Activated gamma-delta T cell (primary cell): ENCODE data around the gene ACOX1.
"Not testable (repeated sequence)": the region's sequence is repeated elsewhere in the genome, so short reads cannot be mapped to it uniquely, and the experiment has no call there.

Experiments
- DNase-seq: peaks from one replicate; lab custom pipeline; 2025; lab: John Stamatoyannopoulos, UW

ACOX1 gene

DNA sequence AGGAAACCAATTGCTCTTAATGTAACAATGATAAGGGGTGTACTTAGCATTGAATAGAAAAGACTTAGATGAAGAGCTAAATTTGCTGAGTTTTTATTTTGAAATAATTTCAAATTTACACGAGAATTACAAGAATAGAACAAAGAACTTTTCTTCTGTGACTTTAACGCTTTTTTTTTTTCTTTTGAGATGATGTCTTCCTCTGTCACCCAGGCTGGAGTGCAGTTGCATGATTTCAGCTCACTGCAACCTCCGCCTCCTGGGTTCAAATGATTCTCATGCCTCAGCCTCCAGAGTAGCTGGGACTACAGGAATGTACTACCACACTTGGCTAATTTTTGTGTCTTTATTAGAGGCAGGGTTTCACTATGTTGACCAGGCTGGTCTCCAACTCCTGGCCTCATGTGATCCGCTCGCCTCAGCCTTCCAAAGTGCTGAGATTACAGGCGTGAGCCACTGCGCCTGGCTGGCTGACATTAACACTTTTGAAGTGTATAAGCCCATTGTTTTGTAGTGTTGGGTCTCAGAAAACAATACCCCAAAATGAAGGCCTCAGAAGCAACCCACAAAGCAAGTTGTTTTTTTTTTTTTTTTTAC, 2.2 kb upstream of the ACOX1 start:
- no peak for DNase-seq

GRCh38 chr17:75980188-75981018, 1.4 kb upstream of the ACOX1 start:
- DNase-seq, result no peak

DNA sequence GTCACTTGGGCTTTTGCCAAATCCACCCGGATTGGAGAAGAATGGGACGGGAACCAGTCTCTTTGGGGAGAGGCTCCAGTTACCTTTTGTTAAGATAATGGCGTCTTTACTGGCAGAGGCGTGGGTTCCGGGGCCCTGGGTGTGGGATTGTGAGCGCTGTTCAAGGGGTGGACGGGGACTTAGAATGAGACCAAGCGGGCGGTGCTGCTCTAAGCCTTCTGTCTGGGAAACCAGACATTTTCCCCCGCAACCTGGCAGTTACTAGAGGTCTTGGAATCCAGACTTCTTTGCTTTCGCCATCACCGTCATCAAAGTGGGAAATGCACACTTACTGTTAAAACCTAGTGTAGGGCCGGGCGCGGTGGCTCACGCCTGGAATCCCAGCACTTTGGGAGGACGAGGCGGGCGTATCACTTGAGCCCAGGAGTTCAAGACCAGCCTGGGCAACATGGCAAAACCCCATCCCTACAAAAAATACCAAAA, 780 bp upstream of the ACOX1 start:
- no peak for DNase-seq

GRCh38 chr17:75976175-75976848, 2.7 kb downstream of the ACOX1 start:
- DNase-seq, result no peak

DNA sequence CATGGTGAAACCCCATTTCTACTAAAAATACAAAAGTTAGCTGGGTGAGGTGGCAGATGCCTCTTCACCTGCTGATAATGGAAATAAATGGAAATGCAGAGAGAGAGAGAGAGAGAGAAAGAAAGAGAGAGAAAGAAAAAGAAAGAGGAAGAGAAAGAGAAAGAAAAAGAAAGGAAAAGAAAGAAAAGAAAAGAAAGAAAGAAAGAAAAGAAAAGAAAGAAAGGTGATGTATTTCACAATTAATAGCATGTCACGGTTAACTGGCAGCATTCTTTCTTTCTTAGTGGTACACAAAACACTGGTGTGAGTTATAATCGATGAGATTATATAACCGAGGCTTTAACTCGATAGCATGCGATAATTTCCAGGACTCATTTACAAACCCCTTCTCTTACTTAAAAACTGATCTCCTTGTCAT, 3.2 kb downstream of the ACOX1 start:
- DNase-seq, result no peak

GRCh38 chr17:75975187-75975586, 3.8 kb downstream of the ACOX1 start:
- DNase-seq, result not testable (repeated sequence)

DNA sequence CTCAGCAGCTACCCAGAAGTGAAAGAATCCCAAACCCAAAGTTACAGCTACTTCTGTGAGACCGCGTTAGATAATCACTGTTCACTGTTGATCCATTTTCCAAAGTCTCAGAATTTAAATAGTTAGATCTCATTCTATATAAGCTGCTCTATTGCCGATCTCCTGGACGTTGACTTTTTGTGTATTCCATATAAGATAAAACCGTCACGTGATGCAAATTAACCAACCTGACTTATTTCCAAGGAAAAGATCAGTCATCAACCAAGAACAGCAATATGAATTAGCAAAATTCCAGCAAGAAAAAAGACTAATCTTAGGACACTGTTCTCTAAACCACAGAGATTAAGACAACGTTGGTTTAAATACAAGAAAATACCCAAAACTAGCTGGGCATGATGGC, 8.3 kb downstream of the ACOX1 start:
- DNase-seq, result no peak

DNA sequence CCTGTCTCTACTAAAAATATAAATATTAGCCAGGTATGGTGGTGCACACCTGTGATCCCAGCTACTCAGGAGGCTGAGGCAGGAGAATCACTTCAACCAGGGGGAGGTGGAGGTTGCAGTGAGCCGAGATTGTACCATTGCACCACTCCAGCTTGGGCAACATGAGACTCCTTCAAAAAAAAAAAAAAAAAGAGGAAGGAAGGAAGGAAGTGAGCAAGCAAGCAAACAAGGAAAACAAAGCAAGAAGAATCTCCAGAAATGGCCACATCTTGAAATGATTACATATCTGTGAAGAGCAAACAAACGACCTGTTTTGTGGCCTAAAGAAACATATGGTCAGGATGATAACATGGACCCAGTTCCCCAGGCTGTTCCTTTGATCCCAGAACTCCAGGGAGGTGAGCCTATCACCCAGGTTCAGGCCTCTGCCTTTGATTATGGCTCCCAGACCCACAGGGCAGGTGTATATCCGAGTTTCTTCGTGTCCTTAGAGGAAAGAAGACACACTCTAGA, 8.9 kb downstream of the ACOX1 start:
- no peak for DNase-seq

- not testable (repeated sequence) for DNase-seq
These were observed 9.9 kb downstream of the ACOX1 start for GRCh38 chr17:75969044-75969443.

GRCh38 chr17:75965468-75965867, 13.5 kb downstream of the ACOX1 start:
- DNase-seq, result no peak

DNA sequence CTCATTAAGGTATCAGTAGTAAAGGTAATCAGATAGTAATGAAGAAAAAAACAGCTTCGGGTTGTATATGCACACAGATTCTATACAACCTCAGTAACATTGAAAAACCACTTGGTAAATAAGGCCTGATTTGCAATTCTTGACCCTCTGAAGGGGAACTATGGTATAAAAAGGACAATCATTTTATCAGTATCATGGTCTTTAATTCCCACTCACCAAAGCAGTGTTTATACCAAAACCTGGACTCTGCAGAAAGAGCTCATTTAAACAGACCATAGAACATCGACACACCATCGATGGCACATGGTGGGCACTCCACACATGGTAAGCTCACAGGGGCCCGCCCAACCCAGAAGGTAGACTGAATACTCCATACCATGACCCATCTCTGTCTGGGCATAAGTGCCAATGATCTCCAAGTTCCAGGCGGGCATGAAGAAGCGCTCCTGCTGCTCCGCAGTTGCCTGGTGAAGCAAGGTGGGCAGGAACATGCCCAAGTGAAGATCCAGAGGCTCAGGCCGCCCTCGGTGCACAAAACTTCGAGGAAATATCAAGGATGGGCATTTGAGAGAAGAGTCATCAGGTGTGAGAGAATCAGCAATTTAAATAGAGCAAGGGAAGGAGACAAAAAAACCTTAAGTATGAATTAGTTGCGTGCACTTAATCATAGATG, 19.0 kb downstream of the ACOX1 start:
- no peak for DNase-seq

GRCh38 chr17:75959051-75959838, 19.7 kb downstream of the ACOX1 start:
- DNase-seq, result no peak

DNA sequence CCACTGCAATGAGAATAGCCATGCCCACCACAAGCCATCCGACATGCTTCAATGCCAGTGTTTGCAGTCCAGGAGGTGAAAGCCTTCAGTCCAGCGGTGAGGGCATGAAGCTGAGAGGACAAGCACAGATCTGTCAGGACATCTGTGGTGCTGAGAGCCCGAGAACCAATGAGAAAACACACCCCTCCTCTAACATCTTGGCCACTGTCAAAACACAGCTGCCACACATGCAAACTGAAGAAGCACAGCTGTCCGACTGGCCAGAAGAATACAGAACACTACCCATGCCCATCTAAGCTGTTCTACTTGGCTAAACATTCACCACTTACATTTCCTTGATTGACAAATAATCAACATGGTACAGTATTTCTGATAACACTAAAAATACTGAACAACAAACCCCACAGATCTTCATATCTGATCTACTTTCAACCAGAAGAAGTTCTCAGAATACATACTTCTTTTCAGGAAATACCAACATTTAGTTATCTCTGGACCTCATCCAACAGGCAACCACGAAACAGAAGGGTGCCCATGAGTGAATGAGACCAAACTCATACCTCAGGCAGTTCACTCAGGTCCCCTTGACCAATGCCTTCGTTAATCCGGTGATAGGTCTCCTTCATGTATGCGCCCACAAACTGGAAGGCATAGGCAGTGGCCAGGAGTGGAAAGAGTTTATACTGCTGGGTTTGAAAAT, 28.0 kb downstream of the ACOX1 start:
- no peak for DNase-seq

DNA sequence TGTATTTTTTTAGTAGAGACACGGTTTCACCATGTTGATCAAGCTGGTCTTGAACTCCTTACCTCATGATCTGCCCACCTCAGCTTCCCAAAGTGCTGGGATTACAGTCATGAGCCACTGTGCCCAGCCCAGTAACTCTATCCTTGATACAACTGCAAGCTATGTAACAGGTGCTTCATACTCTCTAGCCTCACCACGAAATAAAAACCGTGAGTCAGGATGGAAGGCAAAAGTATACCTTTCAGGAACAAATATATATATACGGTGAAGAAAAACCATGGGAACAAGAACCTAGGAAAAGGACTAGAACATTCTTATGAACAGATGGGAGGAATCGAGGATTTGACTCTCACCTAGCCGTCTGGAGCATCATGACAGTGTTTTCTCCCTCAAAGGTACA, 28.5 kb downstream of the ACOX1 start:
- no peak for DNase-seq

DNA sequence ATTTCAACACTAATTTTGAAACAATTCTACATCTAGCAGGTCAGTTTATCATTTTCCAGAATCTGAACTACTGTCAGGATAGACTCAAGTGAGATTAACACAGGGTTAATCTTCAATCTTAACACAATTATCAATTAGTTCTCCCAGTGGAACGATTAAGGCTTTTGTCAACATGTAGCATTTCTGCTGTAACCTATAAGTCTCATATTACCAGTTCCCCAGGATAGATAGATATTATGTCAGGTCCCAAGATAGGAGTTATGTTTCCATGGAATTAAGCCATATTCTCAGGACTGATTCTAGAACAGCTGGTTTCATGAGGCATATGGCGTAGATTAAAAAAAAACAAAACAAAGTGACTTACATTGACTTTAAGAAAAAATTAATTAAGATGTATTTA, 33.8 kb downstream of the ACOX1 start:
- DNase-seq, result no peak

DNA sequence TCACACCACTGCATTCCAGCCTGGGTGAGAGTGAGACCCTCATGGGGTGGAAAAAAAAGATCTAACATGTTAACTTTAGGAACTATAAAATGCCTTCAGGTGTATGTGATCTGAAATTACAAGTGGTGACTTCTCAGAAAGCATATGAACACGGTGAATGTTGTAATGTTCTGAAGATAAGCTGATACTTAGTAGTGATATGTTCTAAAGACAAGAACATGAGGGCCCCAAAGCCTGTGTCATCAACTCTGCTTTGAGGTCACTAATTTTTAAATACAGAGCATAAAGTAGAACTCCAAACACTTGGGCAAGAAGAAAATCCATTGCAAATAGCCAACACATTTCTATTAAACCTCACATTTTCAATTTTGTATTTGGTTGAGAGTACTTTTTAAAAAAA, 35.5 kb downstream of the ACOX1 start:
- no peak for DNase-seq

DNA sequence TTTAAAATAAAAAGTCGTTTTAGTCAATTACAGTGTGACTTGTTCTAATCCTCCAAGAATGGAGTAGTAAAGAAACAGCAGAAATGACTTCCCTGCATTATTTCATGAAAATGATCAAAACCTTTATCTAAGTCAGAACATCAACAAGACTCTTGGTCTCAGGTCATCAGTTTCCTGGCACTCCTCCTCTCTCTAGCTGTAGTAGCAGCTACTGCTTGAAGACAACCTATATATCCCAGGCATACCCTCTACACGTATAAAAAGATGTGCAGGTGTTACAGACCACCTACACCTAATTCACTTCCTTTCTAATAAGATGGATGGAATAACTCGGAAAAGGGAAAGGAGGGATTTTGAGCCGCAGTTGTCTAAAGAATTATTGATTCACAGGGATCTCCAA, 36.5 kb downstream of the ACOX1 start:
- DNase-seq, result no peak

DNA sequence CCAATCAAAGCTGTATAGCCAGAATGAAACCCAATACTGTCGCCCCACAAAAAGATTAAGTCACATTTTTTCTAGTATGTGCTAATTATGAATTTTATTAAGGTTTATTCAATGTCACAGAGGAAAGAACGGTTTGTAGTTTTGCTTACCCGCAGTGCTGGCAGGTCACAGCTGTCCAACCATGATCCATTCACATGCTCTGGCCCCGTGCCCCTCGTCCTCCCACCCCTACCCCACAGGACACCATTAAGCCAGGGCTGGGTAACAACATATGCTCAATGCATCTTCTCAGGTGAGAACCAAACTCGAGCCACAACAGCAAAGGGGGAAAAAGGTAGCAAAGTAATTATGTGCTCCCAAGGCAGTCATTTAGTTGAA, 37.5 kb downstream of the ACOX1 start:
- DNase-seq, result no peak

DNA sequence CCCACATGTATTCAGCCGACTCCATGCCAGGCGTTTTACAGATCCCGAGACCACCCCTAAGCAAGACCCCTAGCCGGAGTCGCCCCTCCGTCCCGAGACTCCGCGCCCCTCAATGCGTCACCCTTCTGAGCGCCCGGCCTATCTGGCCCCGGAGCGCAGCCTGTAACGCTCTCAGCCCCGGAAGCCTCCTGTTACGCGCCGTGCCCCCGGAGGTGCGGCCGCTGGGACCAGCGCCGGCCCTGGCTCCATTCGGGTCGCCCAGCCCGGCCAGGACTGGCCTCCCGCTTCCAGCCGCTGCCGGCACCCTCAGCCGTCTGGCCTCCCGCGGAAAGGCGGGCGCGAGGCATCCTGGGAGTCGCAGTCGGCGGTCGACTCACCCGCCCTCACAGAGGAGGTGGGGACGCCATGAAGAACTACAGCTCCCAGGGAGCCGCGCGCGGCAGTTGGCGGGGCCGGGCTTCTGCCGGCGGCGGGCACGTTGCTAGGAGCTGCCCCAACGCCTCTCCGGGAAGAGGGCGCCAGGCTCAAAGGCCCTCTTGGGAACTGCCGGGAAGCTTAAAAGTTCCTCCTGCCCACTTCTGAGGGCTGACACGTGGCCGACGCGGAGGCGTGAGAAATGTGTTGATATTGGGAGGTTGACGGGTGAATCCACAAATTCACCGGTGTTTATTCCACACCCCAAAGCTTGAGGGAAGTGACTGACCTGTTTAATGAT, 38.1 kb downstream of the ACOX1 start, which contains the start of gene FBF1:
TSS of gene FBF1 (minus strand) at position 316 of the 715 bp plus-strand sequence. CDS start 2,893 bp downstream, outside the sequence.
- peak; percentile 82 for DNase-seq

DNA sequence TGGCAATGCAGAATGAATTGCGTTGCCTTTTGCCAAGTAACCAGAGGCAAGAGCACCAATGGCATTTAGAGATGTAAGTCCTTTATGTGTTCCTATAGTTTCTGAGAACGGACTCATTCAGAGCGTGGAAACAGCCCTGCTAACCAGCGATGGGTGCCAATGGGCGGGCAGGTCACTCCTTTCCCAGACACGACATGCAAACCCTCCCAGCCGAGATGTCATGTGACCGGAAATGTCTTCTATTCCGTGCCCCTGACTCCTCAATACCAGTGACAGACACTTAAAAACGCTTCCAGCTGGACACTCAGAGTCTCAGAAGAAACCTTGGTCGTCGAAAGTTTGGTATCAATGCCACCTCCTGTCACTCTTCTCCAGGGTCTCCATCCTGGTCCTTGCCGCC, 41.3 kb downstream of the ACOX1 start:
- DNase-seq, result no peak
